ENCODE measurements around the gene CGB3.

Gene CGB3

GRCh38 chr19:49014870-49015255 lies 9.3 kb downstream of the CGB3 start:
- no peak for DNase-seq (ENCODE audit: low read depth)

- DNase-seq (ENCODE audit: low read depth): no peak
Measured at GRCh38 chr19:49014123-49014869, 9.8 kb downstream of the CGB3 start.

DNA sequence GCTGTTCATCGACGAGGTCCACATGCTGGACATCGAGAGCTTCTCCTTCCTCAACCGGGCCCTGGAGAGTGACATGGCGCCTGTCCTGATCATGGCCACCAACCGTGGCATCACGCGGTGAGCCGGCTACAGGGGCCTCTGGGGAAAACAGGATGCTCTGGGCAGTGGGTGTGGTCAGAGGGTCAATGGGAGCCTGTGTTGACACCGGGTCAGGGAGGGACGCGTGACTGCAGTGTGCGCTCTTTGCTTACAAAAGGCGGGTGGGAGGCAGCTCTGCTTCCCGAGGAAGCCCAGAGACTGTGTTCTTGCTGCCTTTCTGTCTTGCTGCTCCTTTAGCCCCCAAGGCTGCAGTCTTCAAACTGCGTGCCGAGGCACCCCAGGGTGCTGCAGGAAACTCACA lies 12.9 kb downstream of the CGB3 start:
- no peak for DNase-seq (ENCODE audit: low read depth)

DNA sequence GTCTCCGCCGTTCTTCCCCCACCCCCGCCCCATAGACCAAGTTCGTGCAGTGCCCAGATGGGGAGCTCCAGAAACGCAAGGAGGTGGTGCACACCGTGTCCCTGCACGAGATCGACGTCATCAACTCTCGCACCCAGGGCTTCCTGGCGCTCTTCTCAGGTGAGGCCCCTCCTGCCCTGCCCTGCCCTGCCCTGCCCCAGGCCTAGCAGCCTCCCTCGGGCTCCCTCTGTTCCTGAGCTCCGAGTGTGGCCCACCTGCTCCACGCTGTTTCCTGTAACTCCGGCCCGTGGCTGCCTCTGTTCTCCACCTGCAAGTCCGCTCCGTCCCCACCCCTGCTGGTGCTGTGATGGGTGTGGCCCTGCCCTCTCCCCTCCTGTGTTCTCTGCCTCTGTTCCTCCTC lies 13.7 kb downstream of the CGB3 start:
- no peak for DNase-seq (ENCODE audit: low read depth)

GRCh38 chr19:49009828-49010227 lies 14.3 kb downstream of the CGB3 start:
- no peak for DNase-seq (ENCODE audit: low read depth)

GRCh38 chr19:49006905-49007304 lies 17.2 kb downstream of the CGB3 start:
- no peak for DNase-seq (ENCODE audit: low read depth)

DNA sequence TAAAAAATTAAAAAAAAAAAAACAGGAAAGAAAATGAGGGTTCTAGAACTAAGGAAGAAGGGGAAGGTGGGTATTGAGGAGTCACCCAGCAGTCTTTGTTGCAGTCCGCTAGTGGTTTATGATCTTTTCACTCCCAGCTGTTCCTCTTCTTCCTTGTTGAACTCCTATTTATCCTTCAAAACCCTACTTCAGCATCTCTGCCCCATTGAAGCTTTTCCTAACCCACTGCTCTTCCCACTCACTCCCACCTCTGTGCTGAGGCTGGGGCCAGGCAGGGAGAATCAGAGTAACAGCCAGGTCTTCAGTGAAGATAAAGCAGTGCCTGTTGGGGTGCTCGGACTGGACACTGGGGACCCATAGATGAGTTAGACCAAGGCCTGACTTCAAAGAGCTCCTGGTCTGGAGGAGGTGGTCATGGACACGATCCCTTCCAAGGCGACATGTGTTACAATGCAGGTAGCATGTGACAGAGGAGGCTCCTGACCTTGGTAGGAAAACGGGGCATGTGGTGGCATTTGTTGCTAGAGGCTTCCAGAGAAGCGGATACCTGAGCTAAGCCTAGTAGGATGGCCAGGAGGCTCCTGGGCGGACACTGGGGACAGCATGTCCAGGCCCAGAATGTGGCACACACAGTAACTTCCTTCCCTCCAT lies 19.0 kb downstream of the CGB3 start:
- DNase-seq (ENCODE audit: low read depth): no peak

DNA sequence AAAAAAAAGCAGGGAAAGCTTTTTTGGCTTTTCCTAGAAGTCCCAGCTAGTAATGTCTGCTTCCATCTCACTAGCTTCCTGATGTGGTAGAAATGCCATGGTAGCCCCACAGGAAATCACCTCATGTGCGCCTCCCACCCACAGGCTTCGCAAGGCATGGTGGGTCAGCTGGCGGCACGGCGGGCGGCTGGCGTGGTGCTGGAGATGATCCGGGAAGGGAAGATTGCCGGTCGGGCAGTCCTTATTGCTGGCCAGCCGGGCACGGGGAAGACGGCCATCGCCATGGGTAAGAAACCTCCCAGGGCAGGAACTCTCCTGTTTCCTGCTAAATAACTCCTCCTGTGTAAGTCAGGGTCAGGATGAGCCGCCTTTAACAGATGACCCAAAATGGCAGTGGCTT lies 20.0 kb downstream of the CGB3 start:
- no peak for DNase-seq (ENCODE audit: low read depth)

- no peak for DNase-seq (ENCODE audit: low read depth)
Measured at GRCh38 chr19:48999481-49000325, 24.4 kb downstream of the CGB3 start.

DNA sequence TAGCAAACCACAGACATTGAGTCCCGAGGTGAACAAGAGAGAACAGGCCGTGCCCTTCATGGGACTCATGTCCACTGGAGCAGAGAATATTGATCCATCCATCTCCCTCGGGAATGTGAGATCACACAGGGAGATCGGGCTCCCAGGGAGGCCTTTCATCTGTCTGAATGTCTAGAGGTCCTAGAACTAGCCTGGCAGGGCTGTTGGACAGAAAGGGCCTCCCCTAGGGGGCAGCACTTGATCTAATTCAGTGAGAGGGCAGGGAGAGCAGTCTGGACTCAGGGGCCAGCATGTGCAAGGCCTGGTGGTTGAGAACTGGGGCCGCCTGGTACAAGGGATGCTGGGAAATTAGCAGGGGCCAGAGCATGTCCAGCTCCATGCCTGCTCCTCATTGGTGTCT lies 26.2 kb downstream of the CGB3 start:
- DNase-seq (ENCODE audit: low read depth): no peak

- DNase-seq (ENCODE audit: low read depth): no peak
Measured at GRCh38 chr19:48994035-48994386, 30.1 kb downstream of the CGB3 start.

GRCh38 chr19:48993175-48994034 lies 30.7 kb downstream of the CGB3 start, which contains the start of the genes GYS1 and RUVBL2:
GYS1 (minus strand) TSS chr19:48993309; CDS start chr19:48993112, 197 bp downstream.
RUVBL2 (plus strand) TSS chr19:48993887; CDS start chr19:48993912, 25 bp downstream.
- DNase-seq (ENCODE audit: low read depth): peak; percentile 100

- no peak for DNase-seq (ENCODE audit: low read depth)
Measured at GRCh38 chr19:48992581-48993174, 31.5 kb downstream of the CGB3 start.

DNA sequence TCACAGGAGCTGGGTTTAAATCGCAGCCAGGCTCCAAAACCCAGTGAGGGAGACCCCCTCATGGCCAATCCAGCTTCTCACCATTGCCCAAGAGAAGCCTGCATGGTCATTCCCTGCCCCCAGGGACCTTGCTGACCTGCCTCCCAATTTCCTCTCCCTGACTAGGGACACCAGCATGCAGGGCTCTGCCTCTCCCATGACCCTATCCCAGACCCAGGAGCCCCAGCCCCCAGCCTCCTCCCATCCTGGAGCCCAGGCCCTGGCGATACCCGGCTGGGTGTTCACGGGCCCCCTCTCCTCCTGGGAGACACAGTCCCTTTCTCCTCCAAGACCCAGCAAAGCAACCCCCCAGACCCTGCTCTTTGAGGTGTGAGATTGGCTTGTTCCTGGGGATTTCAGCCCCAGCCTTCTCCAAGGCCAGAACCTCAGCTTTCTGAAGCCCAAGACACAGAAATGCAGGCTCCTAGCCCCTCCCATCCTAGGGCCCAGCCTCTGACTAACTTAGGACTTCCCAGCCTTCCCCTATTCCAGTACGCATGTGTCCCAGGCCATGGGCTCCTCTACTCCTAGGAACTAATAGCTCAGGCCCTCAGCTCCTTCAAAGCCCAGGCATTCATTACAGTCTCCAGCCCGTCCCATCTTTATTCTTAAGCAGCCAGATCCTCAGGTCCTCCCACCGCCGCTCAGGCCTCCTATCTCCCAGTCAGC lies 32.1 kb downstream of the CGB3 start:
- DNase-seq (ENCODE audit: low read depth): peak; percentile 59

DNA sequence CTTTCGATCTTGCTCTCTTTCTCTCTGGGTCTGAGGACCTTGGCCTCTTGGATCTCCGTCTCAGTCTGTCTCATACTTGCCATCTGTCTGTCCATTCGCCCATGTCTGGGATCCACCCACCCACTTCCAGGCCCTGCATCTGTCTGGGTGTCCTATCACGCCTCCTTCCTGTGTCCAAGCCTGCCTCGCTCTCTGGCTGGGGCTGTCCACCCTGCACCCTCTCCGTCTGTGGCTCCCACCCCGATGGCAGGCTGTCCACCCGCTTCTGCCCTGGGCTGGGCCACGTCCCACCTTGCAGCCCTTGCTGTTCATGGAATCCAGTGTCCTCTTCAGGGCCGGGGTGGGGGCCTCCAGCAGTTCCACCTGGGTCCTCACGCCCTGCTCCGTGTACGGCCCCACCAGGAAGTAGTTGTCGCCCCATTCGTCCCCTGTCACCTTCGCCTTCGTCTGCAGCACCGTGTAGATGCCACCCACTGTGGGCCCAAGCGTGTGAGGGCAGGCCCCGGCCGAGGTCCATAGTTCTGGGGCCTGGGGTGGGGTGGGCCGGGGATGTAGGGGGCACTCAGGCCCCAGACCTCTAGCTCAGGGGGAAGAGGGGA lies 33.0 kb downstream of the CGB3 start:
- no peak for DNase-seq (ENCODE audit: low read depth)

GRCh38 chr19:48990400-48990799 lies 33.7 kb downstream of the CGB3 start:
- no peak for DNase-seq (ENCODE audit: low read depth)

- DNase-seq (ENCODE audit: low read depth): no peak
Measured at GRCh38 chr19:48989701-48990291, 34.3 kb downstream of the CGB3 start.

- DNase-seq (ENCODE audit: low read depth): no peak
Measured at GRCh38 chr19:48988860-48989259, 35.3 kb downstream of the CGB3 start.

DNA sequence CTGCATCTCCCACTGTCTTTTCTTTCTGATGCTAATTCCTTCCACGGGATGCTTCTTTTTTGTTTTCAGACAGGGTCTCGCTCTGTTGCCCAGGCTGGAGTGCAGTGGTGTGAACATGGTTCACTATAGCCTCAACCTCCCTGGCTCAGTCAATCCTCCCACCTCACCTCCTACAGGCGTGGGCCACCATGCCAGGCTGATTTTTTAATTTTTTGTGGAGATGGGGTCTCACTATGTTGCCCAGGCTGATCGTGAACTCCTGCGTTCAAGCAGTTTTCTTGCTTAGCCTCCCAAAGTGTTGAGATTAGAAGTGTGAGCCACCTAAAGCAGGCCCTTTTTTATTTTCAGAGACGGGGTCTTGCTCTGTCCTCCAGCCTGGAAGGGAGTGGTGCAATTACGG lies 35.8 kb downstream of the CGB3 start:
- no peak for DNase-seq (ENCODE audit: low read depth)

- no peak for DNase-seq (ENCODE audit: low read depth)
Measured at GRCh38 chr19:48987323-48987722, 36.8 kb downstream of the CGB3 start.

Measured in GM04504 (cell line).